ENCODE measurements around the gene SFT2D2.

SFT2D2 gene

DNA sequence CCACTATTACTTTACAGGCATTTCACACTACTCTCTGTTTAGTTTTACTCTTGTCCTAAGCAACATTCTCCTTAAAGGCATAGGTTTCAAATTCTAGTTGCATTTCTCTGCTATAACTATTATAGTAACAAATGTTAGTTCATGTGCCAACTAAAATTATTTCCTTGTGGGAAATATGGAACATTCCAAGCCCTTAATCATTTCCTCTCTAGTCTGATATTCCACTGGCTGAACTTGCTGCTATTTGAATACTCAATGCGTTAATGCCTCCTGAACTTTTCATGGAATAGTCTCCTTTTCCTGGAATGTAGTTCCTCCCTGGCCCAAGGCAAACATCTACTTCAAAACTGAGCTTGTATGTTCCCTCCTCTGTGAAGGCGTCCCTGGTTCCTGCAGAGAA is 35.6 kb downstream of the SFT2D2 start:
- TF ChIP-seq, protein P1, sequence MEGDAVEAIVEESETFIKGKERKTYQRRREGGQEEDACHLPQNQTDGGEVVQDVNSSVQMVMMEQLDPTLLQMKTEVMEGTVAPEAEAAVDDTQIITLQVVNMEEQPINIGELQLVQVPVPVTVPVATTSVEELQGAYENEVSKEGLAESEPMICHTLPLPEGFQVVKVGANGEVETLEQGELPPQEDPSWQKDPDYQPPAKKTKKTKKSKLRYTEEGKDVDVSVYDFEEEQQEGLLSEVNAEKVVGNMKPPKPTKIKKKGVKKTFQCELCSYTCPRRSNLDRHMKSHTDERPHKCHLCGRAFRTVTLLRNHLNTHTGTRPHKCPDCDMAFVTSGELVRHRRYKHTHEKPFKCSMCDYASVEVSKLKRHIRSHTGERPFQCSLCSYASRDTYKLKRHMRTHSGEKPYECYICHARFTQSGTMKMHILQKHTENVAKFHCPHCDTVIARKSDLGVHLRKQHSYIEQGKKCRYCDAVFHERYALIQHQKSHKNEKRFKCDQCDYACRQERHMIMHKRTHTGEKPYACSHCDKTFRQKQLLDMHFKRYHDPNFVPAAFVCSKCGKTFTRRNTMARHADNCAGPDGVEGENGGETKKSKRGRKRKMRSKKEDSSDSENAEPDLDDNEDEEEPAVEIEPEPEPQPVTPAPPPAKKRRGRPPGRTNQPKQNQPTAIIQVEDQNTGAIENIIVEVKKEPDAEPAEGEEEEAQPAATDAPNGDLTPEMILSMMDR (IDR thresholded peaks at IDR 0.05; ENCODE audit: extremely low read depth, insufficient read depth, missing control alignments): no peak
- in situ Hi-C loops (cut with MboI; ENCODE audit: low pct_unique_long_range_greater_than_20kb, low sequenced_read_pairs, unreplicated experiment): no loop called here
- no peak for DNase-seq (ENCODE audit: low spot score)

DNA sequence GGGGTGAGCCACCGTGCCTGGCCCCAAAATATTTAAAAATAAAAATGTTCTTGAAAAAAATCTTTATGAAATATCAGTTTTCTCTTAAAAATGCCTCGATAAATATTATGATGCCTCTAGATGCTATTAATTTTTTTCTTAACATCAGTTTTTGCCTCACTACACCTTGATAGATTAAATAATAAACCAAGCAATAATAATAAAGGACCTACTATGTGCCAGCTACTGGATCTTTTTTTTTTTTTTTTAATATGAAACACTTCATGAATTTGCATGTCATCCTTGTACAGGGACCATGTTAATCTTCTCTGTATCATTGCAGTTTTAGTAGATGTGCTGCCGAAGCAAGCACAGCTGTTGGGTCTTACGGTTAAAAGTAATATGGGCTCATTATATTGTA is 37.3 kb downstream of the SFT2D2 start:
- TF ChIP-seq, protein P1 (IDR thresholded peaks at IDR 0.05; ENCODE audit: extremely low read depth, insufficient read depth, missing control alignments): no peak
- in situ Hi-C loops (cut with MboI; ENCODE audit: low pct_unique_long_range_greater_than_20kb, low sequenced_read_pairs, unreplicated experiment): no loop called here
- DNase-seq (ENCODE audit: low spot score): no peak

DNA sequence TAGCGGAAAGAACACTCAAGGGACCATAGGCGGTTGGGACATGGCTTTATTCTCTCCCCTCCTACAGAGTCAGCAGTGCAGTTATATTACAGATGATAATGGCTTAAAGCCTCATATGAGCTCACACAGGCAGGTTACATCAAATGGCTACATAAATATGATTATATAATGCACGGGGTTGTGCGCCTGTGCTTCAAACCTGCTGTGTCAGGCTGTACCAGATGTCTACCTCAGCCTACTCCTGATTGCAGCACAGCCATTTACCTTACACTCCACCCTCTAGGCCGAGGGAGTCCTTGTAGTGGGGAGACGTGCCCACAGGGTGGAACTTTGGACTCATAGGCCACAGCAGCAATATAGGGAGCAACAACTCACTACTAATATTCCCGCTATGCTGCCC is 38.5 kb downstream of the SFT2D2 start:
- in situ Hi-C loops (cut with MboI; ENCODE audit: low pct_unique_long_range_greater_than_20kb, low sequenced_read_pairs, unreplicated experiment): no loop called here
- TF ChIP-seq, protein P1 (IDR thresholded peaks at IDR 0.05; ENCODE audit: extremely low read depth, insufficient read depth, missing control alignments): no peak
- no peak for DNase-seq (ENCODE audit: low spot score)

DNA sequence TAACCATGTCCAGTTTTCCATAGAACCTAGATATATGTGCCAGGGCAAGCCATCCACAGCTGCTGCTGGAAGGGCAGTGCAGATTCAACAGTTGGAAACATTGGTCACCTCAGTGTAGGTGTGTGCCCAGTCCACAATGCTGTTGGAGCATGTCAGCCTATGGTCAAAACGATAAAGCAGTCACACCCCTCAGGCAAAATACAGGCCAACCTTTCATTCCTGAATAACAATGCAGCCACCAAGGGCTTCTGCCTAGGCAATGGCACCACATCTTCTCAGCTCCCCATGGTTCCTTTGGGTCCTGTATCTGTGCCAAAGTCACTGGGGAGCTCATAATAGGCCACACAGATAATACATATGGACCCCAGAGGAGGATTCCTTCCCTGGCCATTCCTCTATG is 39.8 kb downstream of the SFT2D2 start:
- DNase-seq (ENCODE audit: low spot score): no peak
- in situ Hi-C loops (cut with MboI; ENCODE audit: low pct_unique_long_range_greater_than_20kb, low sequenced_read_pairs, unreplicated experiment): no loop called here
- TF ChIP-seq, protein P1 (IDR thresholded peaks at IDR 0.05; ENCODE audit: extremely low read depth, insufficient read depth, missing control alignments): no peak

DNA sequence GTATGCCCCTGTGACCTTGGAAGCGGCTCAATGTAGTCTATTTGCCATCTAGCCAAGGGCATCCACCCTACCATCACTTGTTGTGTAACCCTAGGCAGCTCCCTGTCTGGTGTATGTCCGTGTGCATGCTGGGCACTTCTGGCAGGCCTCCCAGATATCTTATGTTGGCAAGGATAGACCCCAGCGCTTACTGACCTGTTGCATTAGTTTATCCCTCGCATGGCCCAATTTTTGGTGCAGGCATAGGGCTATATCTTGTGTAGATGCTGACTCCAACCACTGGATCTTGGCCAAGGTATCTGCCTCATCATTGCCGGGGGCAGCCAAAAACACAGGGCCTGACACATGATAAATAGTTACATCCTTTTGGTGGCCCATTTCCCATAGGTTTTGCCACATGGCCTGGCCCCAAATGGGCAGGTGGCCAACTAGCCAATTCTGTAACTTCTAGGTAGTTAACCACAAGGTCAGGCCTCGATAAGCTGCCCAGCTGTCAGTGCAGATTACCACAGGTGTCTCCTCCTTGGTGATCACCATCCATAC is 40.9 kb downstream of the SFT2D2 start:
- TF ChIP-seq, protein P1 (IDR thresholded peaks at IDR 0.05; ENCODE audit: extremely low read depth, insufficient read depth, missing control alignments): no peak
- in situ Hi-C loops (cut with MboI; ENCODE audit: low pct_unique_long_range_greater_than_20kb, low sequenced_read_pairs, unreplicated experiment): no loop called here
- DNase-seq (ENCODE audit: low spot score): no peak

DNA sequence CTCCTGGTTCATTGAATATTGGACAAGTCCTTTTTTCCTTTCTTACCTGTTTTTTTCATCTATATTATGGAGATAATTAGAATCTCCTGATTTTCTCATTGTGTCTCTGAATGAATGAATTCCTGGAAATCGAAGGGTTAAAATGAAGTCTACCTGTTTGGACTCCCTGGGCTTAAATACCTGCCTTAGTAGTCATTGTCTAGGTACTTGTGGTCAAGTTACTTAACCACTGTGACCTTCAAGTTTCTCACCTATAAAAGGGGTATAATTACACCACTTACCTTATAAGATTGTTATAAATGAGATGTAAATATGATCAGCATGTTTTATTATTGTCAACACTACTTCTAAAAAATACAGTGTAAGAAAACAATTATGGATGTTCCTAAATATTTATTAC is 45.8 kb downstream of the SFT2D2 start:
- TF ChIP-seq, protein P1 (IDR thresholded peaks at IDR 0.05; ENCODE audit: extremely low read depth, insufficient read depth, missing control alignments): no peak
- in situ Hi-C loops (cut with MboI; ENCODE audit: low pct_unique_long_range_greater_than_20kb, low sequenced_read_pairs, unreplicated experiment): no loop called here
- DNase-seq (ENCODE audit: low spot score): no peak

DNA sequence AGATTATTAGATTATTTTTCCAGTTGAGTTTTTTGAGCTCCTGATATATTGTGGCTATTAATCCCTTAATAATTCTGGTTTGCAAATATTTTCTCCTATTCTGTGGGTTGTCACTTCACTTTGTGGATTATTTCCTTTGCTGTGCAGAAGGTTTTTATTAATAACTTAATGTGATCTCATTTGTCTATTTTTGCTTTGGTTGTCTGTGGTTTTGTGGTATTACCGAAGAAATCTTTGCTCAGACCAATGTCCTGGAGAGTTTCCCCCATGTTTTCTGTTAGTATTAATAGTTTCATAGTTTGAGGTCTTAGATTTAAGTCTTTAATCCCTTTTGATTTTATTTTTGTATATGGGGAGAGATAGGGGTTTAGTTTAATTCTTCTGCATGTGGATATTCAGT is 47.8 kb downstream of the SFT2D2 start:
- in situ Hi-C loops (cut with MboI; ENCODE audit: low pct_unique_long_range_greater_than_20kb, low sequenced_read_pairs, unreplicated experiment): no loop called here
- DNase-seq (ENCODE audit: low spot score): no peak
- TF ChIP-seq, protein P1 (IDR thresholded peaks at IDR 0.05; ENCODE audit: extremely low read depth, insufficient read depth, missing control alignments): no peak
